Endodermal cell (in vitro differentiated cells): ENCODE results near the gene ASTN2. TPM values are rescaled to one million over a fixed set of nuclear protein-coding genes. Genes with fewer than 3 reads are reported as not detected.

Experiments
- DNase-seq: peaks from one replicate; pipeline ENCODE4 v3.0.0-alpha.2; 2017
- H3K27ac ChIP-seq: 2 replicates; pipeline ENCODE4 v1.5.1; 2013; ENCODE audit warnings: mild to moderate bottlenecking, low read depth, low read length, moderate library complexity
- H3K27me3 ChIP-seq: 2 replicates; pipeline ENCODE4 v1.6.1; 2013; ENCODE audit warnings: mild to moderate bottlenecking, low read length, moderate library complexity; ENCODE audit not compliant: insufficient read depth, control insufficient read depth, poor library complexity, severe bottlenecking
- H3K36me3 ChIP-seq: 2 replicates; pipeline ENCODE4 v1.7.0; 2013; ENCODE audit warnings: mild to moderate bottlenecking, low read length, moderate library complexity; ENCODE audit not compliant: control insufficient read depth, insufficient read depth
- H3K4me1 ChIP-seq: one replicate; pipeline ENCODE4 v1.7.0; 2013; ENCODE audit warnings: low read length; ENCODE audit not compliant: control insufficient read depth, insufficient read depth
- H3K4me3 ChIP-seq: 2 replicates; pipeline ENCODE4 v1.5.1; 2013; ENCODE audit warnings: mild to moderate bottlenecking, low read length, moderate library complexity
- H3K9ac ChIP-seq: 2 replicates; pipeline ENCODE4 v1.6.1; 2013; ENCODE audit warnings: mild to moderate bottlenecking, low read length, moderate library complexity; ENCODE audit not compliant: poor library complexity, severe bottlenecking; ENCODE audit errors: extremely low read depth
- H3K9me3 ChIP-seq: 2 replicates; pipeline ENCODE4 v1.6.1; 2013; ENCODE audit warnings: mild to moderate bottlenecking, low read length, moderate library complexity; ENCODE audit not compliant: control insufficient read depth
- H3K27ac Mint-ChIP-seq: 2 replicates; pipeline ENCODE4 v1.8.0; 2020; ENCODE audit warnings: mixed read lengths
- H3K27me3 Mint-ChIP-seq: 2 replicates; pipeline ENCODE4 v1.8.0; 2021; ENCODE audit warnings: mild to moderate bottlenecking, mixed read lengths; ENCODE audit not compliant: insufficient read depth
- H3K36me3 Mint-ChIP-seq: 2 replicates; pipeline ENCODE4 v1.8.0; 2020; ENCODE audit warnings: low read depth, mixed read lengths
- H3K4me1 Mint-ChIP-seq: 2 replicates; pipeline ENCODE4 v1.8.0; 2020; ENCODE audit warnings: mixed read lengths
- H3K4me3 Mint-ChIP-seq: 2 replicates; pipeline ENCODE4 v1.8.0; 2020; ENCODE audit warnings: mild to moderate bottlenecking, moderate library complexity, mixed read lengths
- H3K9me3 Mint-ChIP-seq: 2 replicates; pipeline ENCODE4 v1.8.0; 2020; ENCODE audit warnings: mild to moderate bottlenecking, mixed read lengths
- CTCF ChIP-seq: fragments of 200-600 bp; sonication (generic); conservative IDR thresholded peaks from 2 replicates; pipeline ENCODE4 v1.5.0; 2021; ENCODE audit warnings: antibody characterized with exemption, mild to moderate bottlenecking
- WGBS, 2 experiments: methylation state at CpG; one replicate each; pipeline versions ENCODE4 v1.1.5 to v1.1.7; 2013; ENCODE audit warnings: missing lambda C conversion rate in 2 of 2, mixed read lengths in 1 of 2; ENCODE audit not compliant: insufficient coverage in 1 of 2, insufficient read length in 1 of 2; 5-methylcytosine and 5-hydroxymethylcytosine counted together
- total RNA-seq, 2 donors: library from RNA; stranded (reverse); fragmentation: NEBNext Ultra II Directional in 1 of 2; extraction: Animal tissue kit (Norgen Biotek cat#: 25700) in 1 of 2; gene quantifications; 2 replicates in 1 of 2; 3 replicates in 1 of 2; pipeline ENCODE4 v1.2.1, GENCODE V29; 2021

ASTN2 gene
- total RNA-seq, 2 donors from 2014 or later: 8.9 to 10.4 TPM

DNA sequence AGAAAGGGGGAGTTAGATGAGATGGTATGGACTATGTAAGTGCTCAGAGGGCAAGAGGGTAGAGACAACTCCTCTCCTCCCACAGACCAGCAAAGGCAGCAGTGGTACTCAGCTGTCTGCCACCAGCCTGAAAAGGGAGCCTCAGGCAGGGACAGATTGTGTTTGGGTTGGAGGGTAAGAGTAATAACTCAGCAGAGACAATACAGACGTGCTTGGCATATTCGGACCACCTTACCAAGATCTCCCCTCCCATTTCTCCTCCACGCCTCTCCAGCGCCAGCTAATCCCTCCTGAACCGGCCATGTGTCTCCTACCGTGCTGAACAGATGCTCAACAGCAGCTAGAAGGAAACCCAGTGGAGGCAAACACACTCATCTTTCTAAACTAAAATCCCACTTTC, 180.8 kb downstream of the ASTN2 start:
- Mint-ChIP-seq H3K4me3 (no peak overlapping the region), H3K9me3 (no peaks in the 10 kb centered on the region), H3K27me3 (peaks cover 23% of the 10 kb centered on the region), H3K36me3 (no peaks in the 10 kb centered on the region), H3K27ac (no peak overlapping the region), H3K4me1 (peaks cover 6% of the 10 kb centered on the region)
- H3K4me3 ChIP-seq: no peak overlapping the region
- no peak overlapping the region for H3K27ac ChIP-seq
- no peaks in the 10 kb centered on the region for H3K4me1 ChIP-seq
- H3K9me3 ChIP-seq: no peaks in the 10 kb centered on the region
- 90% methylated on average over 6 of the region's 6 CpGs; no CpG with 5 or more reads in 1 of the 2 experiments for WGBS, 2 experiments
- no peak for DNase-seq
- no peak overlapping the region for H3K9ac ChIP-seq
- peaks cover 50% of the 10 kb centered on the region for H3K27me3 ChIP-seq
- TF ChIP-seq CTCF: no peak
- H3K36me3 ChIP-seq: no peaks in the 10 kb centered on the region

GRCh38 chr9:117233016-117233415, 181.8 kb downstream of the ASTN2 start:
- DNase-seq: no peak
- Histone ChIP-seq H3K9me3 (no peaks in the 10 kb centered on the region), H3K4me1 (no peaks in the 10 kb centered on the region), H3K27me3 (peaks cover 50% of the 10 kb centered on the region), H3K9ac (no peak overlapping the region), H3K27ac (no peak overlapping the region), H3K36me3 (no peaks in the 10 kb centered on the region), H3K4me3 (no peak overlapping the region)
- 92 to 94% methylated on average over 2 to 4 of the region's 4 CpGs for WGBS, 2 experiments
- H3K4me3 Mint-ChIP-seq: no peak overlapping the region
- H3K27me3 Mint-ChIP-seq: peaks cover 23% of the 10 kb centered on the region
- no peaks in the 10 kb centered on the region for H3K9me3 Mint-ChIP-seq
- H3K4me1 Mint-ChIP-seq: peaks cover 8% of the 10 kb centered on the region
- no peak for TF ChIP-seq CTCF
- H3K27ac Mint-ChIP-seq: no peak overlapping the region
- H3K36me3 Mint-ChIP-seq: no peaks in the 10 kb centered on the region

DNA sequence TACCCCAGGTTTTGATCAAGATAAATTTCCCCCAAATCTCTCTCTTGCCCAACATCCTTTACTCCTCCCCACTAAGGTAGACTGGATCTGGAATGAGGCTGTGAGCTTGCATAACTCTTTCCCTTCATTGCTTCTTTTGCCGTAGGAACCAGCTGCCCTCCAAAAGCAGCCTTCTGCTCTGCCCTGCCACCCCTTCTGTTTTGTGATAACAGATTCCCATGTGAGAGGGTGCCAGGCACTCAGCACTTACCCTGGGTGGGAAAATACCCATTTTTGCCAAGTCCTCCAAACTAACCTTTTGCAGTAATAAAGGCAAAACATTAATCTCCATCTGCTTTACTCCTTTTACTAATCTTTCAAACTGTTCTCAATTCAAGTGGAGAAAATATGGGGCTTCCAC, 182.6 kb downstream of the ASTN2 start:
- no peaks in the 10 kb centered on the region for H3K9me3 ChIP-seq
- H3K9me3 Mint-ChIP-seq: no peaks in the 10 kb centered on the region
- no peak overlapping the region for H3K4me3 ChIP-seq
- H3K9ac ChIP-seq: no peak overlapping the region
- H3K4me1 ChIP-seq: no peaks in the 10 kb centered on the region
- no peak for TF ChIP-seq CTCF
- 86 to 91% methylated on average over 1 of the region's 1 CpG for WGBS, 2 experiments
- no peaks in the 10 kb centered on the region for H3K36me3 Mint-ChIP-seq
- peaks cover 55% of the 10 kb centered on the region for H3K27me3 ChIP-seq
- no peak overlapping the region for H3K27ac ChIP-seq
- DNase-seq: no peak
- H3K36me3 ChIP-seq: no peaks in the 10 kb centered on the region
- H3K27ac Mint-ChIP-seq: no peak overlapping the region
- no peak overlapping the region for H3K4me3 Mint-ChIP-seq
- peaks cover 24% of the 10 kb centered on the region for H3K27me3 Mint-ChIP-seq
- H3K4me1 Mint-ChIP-seq: peaks cover 8% of the 10 kb centered on the region
